NT2/D1 (cell line): ENCODE results near the gene DR1.

Source experiments
- SUZ12 ChIP-seq: IDR thresholded peaks from 2 replicates; pipeline ENCODE4 v1.6.1; 2011; ENCODE audit not compliant: insufficient read length, insufficient read depth; ENCODE audit errors: extremely low read depth
- YY1 ChIP-seq: IDR thresholded peaks from 2 replicates; pipeline ENCODE4 v1.6.1; 2011; ENCODE audit not compliant: insufficient read length, insufficient read depth
- ZNF274 ChIP-seq: IDR thresholded peaks from 2 replicates; pipeline ENCODE4 v1.6.1; 2011; ENCODE audit warnings: mild to moderate bottlenecking, low read depth, low read length

- TF ChIP-seq YY1 = no peak
- no peak for TF ChIP-seq SUZ12
- TF ChIP-seq ZNF274 = no peak
Observed at GRCh38 chr1:93331412-93331811, 14.3 kb upstream of the DR1 start.
